GM06990 (cell line): ENCODE measurements around the gene COX5B.

Experiments used
- DNase-seq: peaks from one replicate; pipeline ENCODE4 v3.0.0-alpha.2; 2011; ENCODE audit not compliant: insufficient read length; ENCODE audit errors: extremely low read depth
- H3K27me3 ChIP-seq: replicated peaks from 2 replicates; pipeline ENCODE4 v1.6.0; 2011; ENCODE audit warnings: low read length; ENCODE audit not compliant: control insufficient read depth, insufficient read depth
- H3K36me3 ChIP-seq: 2 replicates; pipeline ENCODE4 v1.5.1; 2011; ENCODE audit warnings: low read length; ENCODE audit not compliant: control insufficient read depth, insufficient read depth
- H3K4me3 ChIP-seq: replicated peaks from 2 replicates; pipeline ENCODE4 v1.5.1; 2011; ENCODE audit warnings: low read depth, mild to moderate bottlenecking, control low read depth, low read length
- TF ChIP-seq, protein P1 (sequence below): IDR thresholded peaks from 2 replicates; pipeline ENCODE4 v1.5.1; 2011; ENCODE audit warnings: low read length, control low read depth, mild to moderate bottlenecking, inconsistent platforms; ENCODE audit not compliant: insufficient read depth, poor library complexity, severe bottlenecking

The COX5B gene

DNA sequence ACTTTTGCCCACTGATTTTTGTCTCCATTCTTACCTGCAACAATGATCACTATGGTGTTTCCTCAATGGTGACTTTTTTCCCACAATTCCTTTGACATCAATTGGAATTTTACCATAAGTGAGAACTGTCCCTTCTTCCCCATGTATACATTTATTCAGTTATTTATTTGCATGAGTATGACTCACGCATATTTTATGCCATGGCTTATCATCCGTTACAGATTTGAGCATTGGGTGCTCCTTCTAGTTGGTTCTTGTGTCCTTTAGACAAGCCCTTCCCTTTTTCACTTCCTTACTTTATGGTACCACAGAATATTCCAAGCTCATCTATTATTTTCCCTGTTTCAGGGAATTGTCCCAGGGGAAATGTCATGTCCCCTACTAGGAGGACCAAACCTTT, 7.6 kb downstream of the COX5B start:
- no peak overlapping the region for H3K4me3 ChIP-seq
- H3K27me3 ChIP-seq: no peaks in the 10 kb centered on the region
- H3K36me3 ChIP-seq: peaks cover 19% of the 10 kb centered on the region
- TF ChIP-seq, protein P1, sequence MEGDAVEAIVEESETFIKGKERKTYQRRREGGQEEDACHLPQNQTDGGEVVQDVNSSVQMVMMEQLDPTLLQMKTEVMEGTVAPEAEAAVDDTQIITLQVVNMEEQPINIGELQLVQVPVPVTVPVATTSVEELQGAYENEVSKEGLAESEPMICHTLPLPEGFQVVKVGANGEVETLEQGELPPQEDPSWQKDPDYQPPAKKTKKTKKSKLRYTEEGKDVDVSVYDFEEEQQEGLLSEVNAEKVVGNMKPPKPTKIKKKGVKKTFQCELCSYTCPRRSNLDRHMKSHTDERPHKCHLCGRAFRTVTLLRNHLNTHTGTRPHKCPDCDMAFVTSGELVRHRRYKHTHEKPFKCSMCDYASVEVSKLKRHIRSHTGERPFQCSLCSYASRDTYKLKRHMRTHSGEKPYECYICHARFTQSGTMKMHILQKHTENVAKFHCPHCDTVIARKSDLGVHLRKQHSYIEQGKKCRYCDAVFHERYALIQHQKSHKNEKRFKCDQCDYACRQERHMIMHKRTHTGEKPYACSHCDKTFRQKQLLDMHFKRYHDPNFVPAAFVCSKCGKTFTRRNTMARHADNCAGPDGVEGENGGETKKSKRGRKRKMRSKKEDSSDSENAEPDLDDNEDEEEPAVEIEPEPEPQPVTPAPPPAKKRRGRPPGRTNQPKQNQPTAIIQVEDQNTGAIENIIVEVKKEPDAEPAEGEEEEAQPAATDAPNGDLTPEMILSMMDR: no peak
- no peak for DNase-seq

GRCh38 chr2:97653874-97654273, 8.0 kb downstream of the COX5B start:
- TF ChIP-seq, protein P1: no peak
- Histone ChIP-seq H3K4me3 (no peak overlapping the region), H3K27me3 (no peaks in the 10 kb centered on the region), H3K36me3 (peaks cover 22% of the 10 kb centered on the region)
- no peak for DNase-seq

DNA sequence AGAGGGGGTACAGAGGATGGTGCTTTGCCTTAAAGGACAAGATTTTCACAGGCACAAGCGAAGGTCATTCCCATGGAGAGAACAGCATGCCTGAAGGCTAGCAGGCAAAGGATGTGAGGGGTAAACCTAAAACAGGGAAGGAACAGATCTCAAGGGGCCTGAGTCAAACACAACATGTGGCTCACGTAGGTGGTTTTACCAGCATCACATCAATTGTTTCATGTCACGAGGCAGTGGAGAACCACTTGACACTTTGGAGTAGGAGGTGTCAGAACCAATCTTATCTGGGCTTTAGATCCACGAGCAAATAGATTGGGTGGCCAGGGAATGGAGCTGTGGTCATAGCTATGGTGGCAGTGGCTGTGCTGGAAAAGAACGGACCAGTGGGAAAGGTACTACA, 8.4 kb downstream of the COX5B start:
- Histone ChIP-seq H3K4me3 (no peak overlapping the region), H3K27me3 (no peaks in the 10 kb centered on the region), H3K36me3 (peaks cover 22% of the 10 kb centered on the region)
- TF ChIP-seq, protein P1: no peak
- no peak for DNase-seq

DNA sequence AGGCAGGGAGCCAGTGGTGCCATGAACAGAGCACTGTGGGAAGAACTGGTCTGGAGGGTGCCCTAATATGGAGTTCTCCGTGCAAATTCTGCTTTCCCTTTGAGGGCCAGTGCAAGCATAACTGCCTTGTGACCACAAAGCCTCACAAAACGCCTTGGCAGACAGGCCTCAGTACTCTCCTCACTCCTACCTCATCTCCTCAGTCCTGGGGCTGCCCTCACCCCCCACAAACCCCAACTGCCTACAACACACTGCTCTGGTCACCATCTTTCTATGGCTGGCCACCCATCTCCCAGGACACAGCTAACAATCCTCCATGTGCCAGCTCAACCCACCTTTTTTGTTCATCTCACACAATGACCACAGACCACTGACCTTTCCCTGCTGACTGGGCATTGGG, 8.9 kb downstream of the COX5B start:
- TF ChIP-seq, protein P1: no peak
- DNase-seq: no peak
- no peaks in the 10 kb centered on the region for H3K27me3 ChIP-seq
- peaks cover 26% of the 10 kb centered on the region for H3K36me3 ChIP-seq
- no peak overlapping the region for H3K4me3 ChIP-seq

DNA sequence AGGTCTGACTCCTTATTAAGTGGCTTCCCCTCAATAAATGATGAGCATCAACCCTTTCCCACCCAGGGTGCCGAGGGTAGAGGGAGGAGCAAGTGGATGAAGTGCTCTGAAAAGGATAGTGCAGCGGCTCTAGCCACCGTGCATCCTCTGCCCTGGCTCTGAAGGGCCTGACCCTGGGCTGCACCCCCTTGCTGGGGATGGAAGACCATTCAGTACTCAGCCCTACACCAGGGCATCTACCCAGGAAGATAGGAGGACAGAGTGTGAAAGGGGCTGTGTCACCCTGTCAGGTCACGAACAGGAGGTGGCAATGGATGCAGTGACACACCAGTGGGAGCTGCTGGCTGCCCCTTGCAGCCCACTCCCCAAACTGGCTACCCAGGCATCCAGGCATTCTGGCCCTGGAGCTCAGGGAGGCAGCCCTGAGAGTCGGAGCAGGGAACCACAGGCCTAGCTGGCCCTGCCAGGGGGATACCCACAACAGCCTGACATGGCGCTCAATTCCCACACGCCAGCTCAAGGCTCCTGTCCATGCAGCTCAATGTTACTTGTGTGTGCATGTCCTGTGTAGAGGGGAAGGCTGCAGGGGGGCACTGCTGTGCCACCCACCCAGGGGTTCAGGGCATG, 10.4 kb downstream of the COX5B start:
- DNase-seq: no peak
- TF ChIP-seq, protein P1: no peak
- H3K4me3 ChIP-seq: no peak overlapping the region
- H3K36me3 ChIP-seq: peaks cover 29% of the 10 kb centered on the region
- no peaks in the 10 kb centered on the region for H3K27me3 ChIP-seq

GRCh38 chr2:97656905-97657587, 11.2 kb downstream of the COX5B start:
- TF ChIP-seq, protein P1: no peak
- Histone ChIP-seq H3K27me3 (no peaks in the 10 kb centered on the region), H3K36me3 (peaks cover 29% of the 10 kb centered on the region)

More at GRCh38 chr2:97656905-97657587, 11.2 kb downstream of the COX5B start:
- no peak for DNase-seq
- no peak overlapping the region for H3K4me3 ChIP-seq
